DMS53 treated with DMSO at 0.1 percent for 48 hours (cell line): ENCODE data around the gene TMEM260.
A peak's percentile ranks its signal among the peaks of the same experiment; 100 is the strongest.

ENCODE experiments used
- DNase-seq: peaks from one replicate; lab custom pipeline; 2025; ENCODE audit not compliant: unreplicated experiment; lab: John Stamatoyannopoulos, UW

TMEM260 gene

GRCh38 chr14:56579345-56580220 is at the start of gene TMEM260:
TMEM260 (plus strand) TSS chr14:56579798; CDS start chr14:56579915, 117 bp downstream.
- DNase-seq: peak; percentile 81

- no peak for DNase-seq
These were observed 47.1 kb upstream of the TMEM260 start for GRCh38 chr14:56532546-56532945.

- no peak for DNase-seq
These were observed 44.9 kb upstream of the TMEM260 start for GRCh38 chr14:56534656-56535055.

- no peak for DNase-seq
These were observed 39.7 kb upstream of the TMEM260 start for GRCh38 chr14:56539862-56540261.

GRCh38 chr14:56543436-56543835 is 36.2 kb upstream of the TMEM260 start:
- no peak for DNase-seq

GRCh38 chr14:56549721-56550120 is 29.9 kb upstream of the TMEM260 start:
- no peak for DNase-seq

- DNase-seq: no peak
These were observed 27.0 kb upstream of the TMEM260 start for GRCh38 chr14:56552615-56553014.

GRCh38 chr14:56554301-56554700 is 25.3 kb upstream of the TMEM260 start:
- no peak for DNase-seq

GRCh38 chr14:56555921-56556570 is 23.6 kb upstream of the TMEM260 start:
- DNase-seq: peak; percentile 75

- DNase-seq: no peak
These were observed 20.4 kb upstream of the TMEM260 start for GRCh38 chr14:56559182-56559581.

- no peak for DNase-seq
These were observed 18.0 kb upstream of the TMEM260 start for GRCh38 chr14:56561606-56562005.

GRCh38 chr14:56562883-56563282 is 16.7 kb upstream of the TMEM260 start:
- DNase-seq: no peak

GRCh38 chr14:56569174-56569573 is 10.4 kb upstream of the TMEM260 start:
- DNase-seq: no peak

GRCh38 chr14:56570295-56570694 is 9.3 kb upstream of the TMEM260 start:
- no peak for DNase-seq

GRCh38 chr14:56580221-56580711 is 668 bp downstream of the TMEM260 start:
- peak; percentile 6 for DNase-seq

GRCh38 chr14:56581041-56581727 is 1.6 kb downstream of the TMEM260 start:
- DNase-seq: no peak

GRCh38 chr14:56585461-56586084 is 6.0 kb downstream of the TMEM260 start:
- DNase-seq: peak; percentile 58

- DNase-seq: no peak
These were observed 8.1 kb downstream of the TMEM260 start for GRCh38 chr14:56587701-56588100.

- no peak for DNase-seq
These were observed 10.9 kb downstream of the TMEM260 start for GRCh38 chr14:56590535-56590960.

GRCh38 chr14:56592746-56593544 is 13.3 kb downstream of the TMEM260 start:
- no peak for DNase-seq
